ENCODE results near the gene UGT1A9.

Gene UGT1A9

GRCh38 chr2:233758849-233759248, 87.2 kb downstream of the UGT1A9 start:
- no peak for DNase-seq (ENCODE audit: low read depth, low spot score)

DNA sequence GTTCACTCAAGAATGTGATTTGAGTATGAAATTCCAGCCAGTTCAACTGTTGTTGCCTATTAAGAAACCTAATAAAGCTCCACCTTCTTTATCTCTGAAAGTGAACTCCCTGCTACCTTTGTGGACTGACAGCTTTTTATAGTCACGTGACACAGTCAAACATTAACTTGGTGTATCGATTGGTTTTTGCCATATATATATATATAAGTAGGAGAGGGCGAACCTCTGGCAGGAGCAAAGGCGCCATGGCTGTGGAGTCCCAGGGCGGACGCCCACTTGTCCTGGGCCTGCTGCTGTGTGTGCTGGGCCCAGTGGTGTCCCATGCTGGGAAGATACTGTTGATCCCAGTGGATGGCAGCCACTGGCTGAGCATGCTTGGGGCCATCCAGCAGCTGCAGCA, 88.3 kb downstream of the UGT1A9 start, which contains the start of gene UGT1A1:
Gene UGT1A1 (plus strand): TSS at position 228 of the 400 bp plus-strand sequence. CDS start 18 bp downstream, at position 246.
- DNase-seq (ENCODE audit: low read depth, low spot score) = no peak

DNA sequence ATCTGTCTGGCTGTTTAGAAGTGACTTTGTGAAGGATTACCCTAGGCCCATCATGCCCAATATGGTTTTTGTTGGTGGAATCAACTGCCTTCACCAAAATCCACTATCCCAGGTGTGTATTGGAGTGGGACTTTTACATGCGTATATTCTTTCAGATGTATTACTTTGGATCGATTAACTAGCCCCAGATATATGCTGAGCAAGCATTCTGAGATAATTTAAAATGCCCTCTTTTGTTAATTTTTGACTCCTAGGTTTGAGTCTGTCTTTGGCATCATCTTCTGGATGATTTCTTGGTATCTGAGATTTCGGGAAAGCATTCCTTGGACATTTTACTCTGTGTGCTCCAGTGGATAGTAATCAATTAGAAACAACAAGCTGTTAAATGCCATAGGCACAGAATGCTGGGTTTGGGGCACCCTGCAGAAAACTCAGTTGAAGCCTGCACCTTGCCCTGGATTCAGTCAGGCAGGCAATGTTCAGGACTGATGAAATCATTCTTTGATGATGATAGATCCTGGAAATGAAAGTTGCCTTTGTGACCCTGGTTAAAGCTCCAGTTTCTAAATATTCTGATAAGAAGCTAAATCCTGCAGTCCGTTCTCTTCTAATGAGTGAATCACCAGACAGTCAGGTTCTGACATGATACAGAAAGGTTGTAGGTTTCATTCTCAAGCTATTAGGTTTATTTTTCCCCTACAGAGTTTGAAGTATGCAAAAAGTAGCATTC, 89.5 kb downstream of the UGT1A9 start:
- DNase-seq (ENCODE audit: low read depth, low spot score) = no peak

DNA sequence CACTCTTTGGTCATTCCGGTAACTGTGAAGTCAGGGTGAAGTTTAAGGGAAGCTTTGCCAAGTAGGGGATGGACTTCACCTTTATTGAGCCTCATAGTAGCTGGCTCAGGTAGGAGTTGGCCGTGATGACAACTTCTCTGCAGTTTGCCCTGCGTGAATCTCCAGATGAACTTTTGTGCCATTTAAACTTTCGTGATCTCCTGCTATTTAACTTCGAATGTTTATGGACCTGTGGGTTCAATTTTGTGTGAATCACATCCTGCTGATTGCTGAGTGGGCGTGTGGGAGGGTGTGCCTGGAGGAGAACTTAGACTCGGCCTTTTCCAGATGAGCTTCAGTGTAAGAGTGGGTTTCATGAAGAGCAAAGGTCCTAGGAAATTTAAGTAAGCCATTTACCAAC, 92.6 kb downstream of the UGT1A9 start:
- no peak for DNase-seq (ENCODE audit: low read depth, low spot score)

GRCh38 chr2:233764761-233765160, 93.1 kb downstream of the UGT1A9 start:
- DNase-seq (ENCODE audit: low read depth, low spot score) = no peak

DNA sequence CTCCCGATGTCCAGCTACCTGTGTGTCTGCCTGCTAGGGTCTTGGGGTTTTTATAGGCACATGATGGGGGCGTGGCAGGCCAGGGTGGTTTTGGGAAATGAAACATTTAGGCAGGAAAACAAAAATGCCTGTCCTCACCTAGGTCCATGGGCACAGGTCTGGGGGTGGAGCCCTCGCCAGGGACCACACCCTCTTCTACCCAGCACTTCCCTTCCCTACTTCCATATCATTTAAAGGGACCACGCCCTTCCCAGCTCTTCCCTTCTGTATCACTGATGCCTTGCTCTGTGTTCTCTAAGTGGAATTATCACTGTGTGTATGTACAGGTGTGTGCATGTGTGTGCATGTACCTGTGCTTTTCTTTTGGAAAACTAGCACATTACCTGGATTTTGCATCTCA, 94.7 kb downstream of the UGT1A9 start:
- DNase-seq (ENCODE audit: low read depth, low spot score) = no peak

DNA sequence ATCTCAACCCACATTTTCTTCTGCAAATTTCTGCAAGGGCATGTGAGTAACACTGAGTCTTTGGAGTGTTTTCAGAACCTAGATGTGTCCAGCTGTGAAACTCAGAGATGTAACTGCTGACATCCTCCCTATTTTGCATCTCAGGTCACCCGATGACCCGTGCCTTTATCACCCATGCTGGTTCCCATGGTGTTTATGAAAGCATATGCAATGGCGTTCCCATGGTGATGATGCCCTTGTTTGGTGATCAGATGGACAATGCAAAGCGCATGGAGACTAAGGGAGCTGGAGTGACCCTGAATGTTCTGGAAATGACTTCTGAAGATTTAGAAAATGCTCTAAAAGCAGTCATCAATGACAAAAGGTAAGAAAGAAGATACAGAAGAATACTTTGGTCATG, 96.4 kb downstream of the UGT1A9 start:
- DNase-seq (ENCODE audit: low read depth, low spot score) = no peak

DNA sequence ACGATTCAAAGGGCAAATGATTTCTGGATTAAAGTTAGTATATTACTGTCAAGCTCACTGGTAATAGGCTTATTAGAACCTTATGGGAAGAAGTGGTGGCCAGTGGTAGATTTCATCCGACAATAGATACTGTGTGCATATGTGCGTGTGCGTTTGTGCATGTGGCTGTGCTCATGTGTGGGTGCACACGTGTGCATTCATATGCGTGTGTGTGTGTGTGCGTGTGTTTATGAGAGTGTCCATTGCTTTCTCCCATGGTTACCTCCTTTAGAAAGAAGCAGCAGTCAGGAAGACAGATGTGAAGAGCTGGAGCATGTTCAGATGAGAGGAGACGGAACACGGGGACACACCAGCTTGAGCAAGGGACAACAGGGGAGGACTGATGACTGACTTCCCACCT, 97.6 kb downstream of the UGT1A9 start:
- no peak for DNase-seq (ENCODE audit: low read depth, low spot score)

DNA sequence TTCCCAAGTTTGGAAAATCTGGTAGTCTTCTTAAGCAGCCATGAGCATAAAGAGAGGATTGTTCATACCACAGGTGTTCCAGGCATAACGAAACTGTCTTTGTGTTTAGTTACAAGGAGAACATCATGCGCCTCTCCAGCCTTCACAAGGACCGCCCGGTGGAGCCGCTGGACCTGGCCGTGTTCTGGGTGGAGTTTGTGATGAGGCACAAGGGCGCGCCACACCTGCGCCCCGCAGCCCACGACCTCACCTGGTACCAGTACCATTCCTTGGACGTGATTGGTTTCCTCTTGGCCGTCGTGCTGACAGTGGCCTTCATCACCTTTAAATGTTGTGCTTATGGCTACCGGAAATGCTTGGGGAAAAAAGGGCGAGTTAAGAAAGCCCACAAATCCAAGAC, 100.5 kb downstream of the UGT1A9 start:
- DNase-seq (ENCODE audit: low read depth, low spot score) = no peak

DNA sequence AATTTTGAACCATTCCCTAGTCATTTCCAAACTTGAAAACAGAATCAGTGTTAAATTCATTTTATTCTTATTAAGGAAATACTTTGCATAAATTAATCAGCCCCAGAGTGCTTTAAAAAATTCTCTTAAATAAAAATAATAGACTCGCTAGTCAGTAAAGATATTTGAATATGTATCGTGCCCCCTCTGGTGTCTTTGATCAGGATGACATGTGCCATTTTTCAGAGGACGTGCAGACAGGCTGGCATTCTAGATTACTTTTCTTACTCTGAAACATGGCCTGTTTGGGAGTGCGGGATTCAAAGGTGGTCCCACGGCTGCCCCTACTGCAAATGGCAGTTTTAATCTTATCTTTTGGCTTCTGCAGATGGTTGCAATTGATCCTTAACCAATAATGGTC, 100.9 kb downstream of the UGT1A9 start:
- no peak for DNase-seq (ENCODE audit: low read depth, low spot score)

DNA sequence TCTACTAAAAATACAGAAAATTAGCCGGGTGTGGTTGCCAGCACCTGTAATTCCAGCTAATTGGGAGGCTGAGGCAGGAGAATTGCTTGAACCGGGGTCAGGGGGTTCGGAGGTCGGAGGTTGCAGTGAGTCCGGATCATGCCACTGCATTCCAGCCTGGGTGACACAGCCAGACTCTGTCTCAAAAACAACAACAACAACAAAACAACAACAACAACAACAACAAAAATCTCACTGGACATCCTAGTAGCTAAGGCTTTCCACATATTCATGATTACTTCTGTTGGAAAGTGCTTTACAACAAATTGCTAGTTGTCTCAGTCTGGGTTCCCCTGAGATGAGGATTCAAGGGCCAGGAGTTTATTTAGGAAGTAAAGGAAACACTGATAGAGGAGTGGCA, 102.2 kb downstream of the UGT1A9 start:
- no peak for DNase-seq (ENCODE audit: low read depth, low spot score)

- no peak for DNase-seq (ENCODE audit: low read depth, low spot score)
These were observed 103.7 kb downstream of the UGT1A9 start for GRCh38 chr2:233775414-233775813.

- no peak for DNase-seq (ENCODE audit: low read depth, low spot score)
These were observed 106.3 kb downstream of the UGT1A9 start, which contains the start of gene MROH2A for GRCh38 chr2:233778030-233778429. Gene MROH2A (plus strand): TSS chr2:233778330. CDS start chr2:233779359, 1,029 bp downstream.

- DNase-seq (ENCODE audit: low read depth, low spot score) = no peak
These were observed 108.0 kb downstream of the UGT1A9 start for GRCh38 chr2:233779722-233780121.

- no peak for DNase-seq (ENCODE audit: low read depth, low spot score)
These were observed 109.1 kb downstream of the UGT1A9 start for GRCh38 chr2:233780771-233781170.

DNA sequence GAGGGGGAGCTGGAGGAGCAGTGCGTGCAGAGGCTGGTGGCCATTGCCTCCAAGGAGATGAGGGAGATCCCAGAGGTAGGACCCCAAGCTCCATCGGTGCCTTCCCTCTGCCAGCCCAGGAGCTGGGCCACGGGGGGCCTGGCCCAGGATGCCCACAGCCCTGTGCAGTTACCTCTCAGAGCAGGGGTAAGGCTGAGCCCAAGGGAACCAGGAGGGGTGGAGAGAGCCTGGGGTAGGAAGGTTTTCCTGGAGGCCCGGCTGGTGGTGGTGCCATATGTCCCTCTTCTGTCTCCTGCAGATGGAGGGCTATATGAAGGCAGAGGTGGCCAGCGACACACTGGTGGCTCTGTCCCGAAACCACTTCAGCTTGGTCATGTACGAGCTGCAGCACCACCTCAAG, 117.9 kb downstream of the UGT1A9 start:
- no peak for DNase-seq (ENCODE audit: low read depth, low spot score)

DNA sequence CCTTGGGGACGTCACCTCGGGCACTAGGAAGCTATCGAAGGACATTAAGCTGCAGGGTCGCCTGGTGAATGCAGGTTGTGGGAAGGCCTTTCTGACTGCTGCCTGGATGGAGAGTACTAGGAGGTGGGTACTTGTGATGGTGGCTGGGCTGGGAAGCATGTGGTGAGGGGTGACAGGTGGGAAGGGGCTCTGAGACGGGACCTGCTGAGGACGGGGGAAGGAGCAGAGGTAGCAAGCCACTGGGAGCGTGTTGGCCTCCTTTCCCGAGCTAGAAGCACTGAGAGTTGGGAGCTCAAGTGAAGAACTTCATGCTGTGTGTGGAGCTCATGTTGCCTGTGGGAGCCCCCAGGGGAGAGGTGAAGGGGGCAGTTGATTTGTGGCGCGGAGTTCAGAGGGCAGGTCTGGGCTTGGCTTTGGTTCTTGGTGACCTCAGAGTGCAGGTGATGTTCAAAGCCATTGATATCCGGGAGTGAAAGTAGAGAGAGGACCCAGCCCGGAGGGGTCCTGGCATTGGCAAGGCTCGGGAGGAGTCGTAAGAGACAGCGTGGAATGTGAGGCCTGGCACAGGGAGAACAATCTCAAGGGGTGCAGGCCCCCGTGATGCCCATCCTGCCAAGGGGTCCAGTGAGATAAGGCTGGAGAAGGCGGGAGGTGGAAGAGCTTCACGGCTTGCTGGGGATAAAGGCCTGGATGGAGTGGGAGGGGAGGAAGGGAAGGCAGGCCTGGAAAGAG, 119.6 kb downstream of the UGT1A9 start:
- no peak for DNase-seq (ENCODE audit: low read depth, low spot score)

DNA sequence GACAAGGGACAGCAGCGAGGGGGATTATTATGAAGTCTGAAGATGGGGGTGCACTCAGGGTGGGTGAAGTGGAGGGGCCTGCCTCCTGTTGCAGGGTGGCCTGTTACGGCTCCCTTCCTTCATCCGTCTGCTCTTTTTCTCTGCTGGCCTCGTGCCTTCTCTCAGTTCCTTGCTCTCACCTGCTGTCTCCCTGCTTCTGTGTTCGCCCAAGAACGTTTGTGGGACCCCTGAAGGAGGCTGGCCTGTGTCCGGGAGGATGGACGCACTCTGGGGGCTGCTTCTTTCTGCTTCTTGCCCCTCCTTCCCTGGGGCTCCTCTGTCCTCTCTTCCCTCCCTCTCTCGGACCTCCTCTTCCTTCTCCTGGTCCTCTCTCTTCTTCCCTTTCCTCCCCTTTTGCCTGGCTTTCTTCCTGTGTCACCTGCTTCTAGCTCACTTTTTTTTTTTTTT, 120.2 kb downstream of the UGT1A9 start:
- no peak for DNase-seq (ENCODE audit: low read depth, low spot score)

DNA sequence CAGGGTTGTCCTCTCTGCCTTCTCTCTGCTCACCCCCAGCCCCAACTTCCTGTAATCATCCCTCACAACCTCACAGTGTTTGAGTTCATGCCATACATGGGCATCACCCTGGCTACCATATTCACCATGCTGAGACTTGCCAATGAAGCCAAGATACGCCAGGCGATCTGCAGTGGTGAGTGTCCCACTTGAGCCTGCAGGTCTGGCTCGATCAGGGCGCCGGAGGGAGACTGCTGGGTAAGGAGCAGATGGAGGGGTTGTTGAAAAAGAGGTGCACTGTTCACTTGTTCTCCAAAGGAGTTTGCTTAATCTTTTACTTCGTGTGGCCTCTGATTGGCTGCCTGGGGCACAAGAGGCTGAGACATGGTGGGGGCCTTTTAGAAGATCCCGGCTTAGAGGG, 121.0 kb downstream of the UGT1A9 start:
- DNase-seq (ENCODE audit: low read depth, low spot score) = no peak

- DNase-seq (ENCODE audit: low read depth, low spot score) = no peak
These were observed 121.9 kb downstream of the UGT1A9 start for GRCh38 chr2:233793465-233794127.

DNA sequence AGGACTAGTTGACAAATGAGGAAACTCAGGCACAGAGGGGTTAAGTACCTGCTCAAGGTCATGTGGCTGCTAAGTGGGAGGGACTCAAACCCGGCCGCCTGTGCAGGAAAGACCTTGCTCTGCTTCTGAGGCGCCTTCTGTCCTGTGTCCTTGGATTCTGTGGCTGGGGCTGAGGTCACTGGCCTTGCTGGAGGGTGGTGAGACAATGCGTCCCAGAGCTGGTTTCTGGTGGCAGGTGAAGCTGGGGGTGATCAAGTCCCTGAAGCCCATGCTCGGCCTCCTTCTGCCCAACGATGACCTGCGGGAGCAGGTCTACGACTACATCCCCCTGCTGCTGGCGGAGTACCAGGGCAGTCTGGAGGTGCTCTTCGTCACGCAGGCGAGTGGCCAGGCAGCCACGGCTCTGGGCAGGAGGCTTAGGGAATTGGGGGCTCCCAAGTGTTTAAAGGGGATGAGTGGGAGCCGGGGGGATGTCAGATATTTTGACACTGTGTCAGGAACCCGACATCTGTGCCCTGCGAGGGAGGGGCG, 122.5 kb downstream of the UGT1A9 start:
- DNase-seq (ENCODE audit: low read depth, low spot score) = no peak

GRCh38 chr2:233795735-233796171, 124.1 kb downstream of the UGT1A9 start:
- no peak for DNase-seq (ENCODE audit: low read depth, low spot score)

Measured in ELF-1 (cell line).